PC-3 (cell line): Measurements from ENCODE around the gene CCL17. TPM values are rescaled to one million over a fixed set of nuclear protein-coding genes. Genes with fewer than 3 reads are reported as not detected.
"Not testable (repeated sequence)": the region's sequence is repeated elsewhere in the genome, so short reads cannot be mapped to it uniquely, and the experiment has no call there.

Experiments used
- ATAC-seq: fragments of 200-7000 bp; cut with Tn5 transposase; 2 replicates; pipeline ENCODE4 v1.9.1; 2020; ENCODE audit warnings: mild to moderate bottlenecking, moderate library complexity
- BruUV-seq: library from RNA; stranded (reverse); fragments of 400-500 nt; replicated peaks from 2 replicates; lab custom pipeline; 2021; lab: Mats Ljungman, UMichigan
- CTCF ChIA-PET: fragments of 300-600 bp; sonication (Branson Sonifier 250); formaldehyde crosslinking; loops from one replicate; lab custom pipeline; 2022; ENCODE audit warnings: antibody characterized with exemption; lab: Charles Lee
- POLR2A ChIA-PET: fragments of 300-600 bp; sonication (Branson Sonifier 250); formaldehyde crosslinking; loops from one replicate; lab custom pipeline; 2022; ENCODE audit warnings: antibody characterized with exemption; ENCODE audit not compliant: unreplicated experiment; lab: Charles Lee
- DNase-seq: peaks from one replicate; pipeline ENCODE4 v3.0.0-alpha.2; 2015
- H2AFZ ChIP-seq: fragments of 300-600 bp; sonication (generic); 2 replicates; pipeline ENCODE4 v1.6.0; 2016; ENCODE audit warnings: antibody characterized with exemption, low read length
- H3F3A ChIP-seq: fragments of 300-600 bp; sonication (generic); one replicate; pipeline ENCODE4 v1.6.0; 2017; ENCODE audit warnings: antibody characterized with exemption, low read length, control low read depth, mild to moderate bottlenecking; ENCODE audit not compliant: unreplicated experiment
- H3K27ac ChIP-seq: fragments of 300-600 bp; sonication (generic); 2 replicates; pipeline ENCODE4 v1.5.1; 2016; ENCODE audit warnings: mild to moderate bottlenecking, low read length
- H3K27me3 ChIP-seq: fragments of 300-600 bp; sonication (generic); 2 replicates; pipeline ENCODE4 v1.6.1; 2016; ENCODE audit warnings: low read length, mixed read lengths
- H3K36me3 ChIP-seq: fragments of 300-600 bp; sonication (generic); 2 replicates; pipeline ENCODE4 v1.6.1; 2016; ENCODE audit warnings: low read depth, mixed run types, low read length, mixed read lengths
- H3K4me1 ChIP-seq: fragments of 300-600 bp; sonication (generic); 2 replicates; pipeline ENCODE4 v1.5.1; 2016; ENCODE audit warnings: low read length; ENCODE audit not compliant: insufficient read depth
- H3K4me2 ChIP-seq: fragments of 300-600 bp; sonication (generic); 2 replicates; pipeline ENCODE4 v1.6.0; 2016; ENCODE audit warnings: low read length
- H3K4me3 ChIP-seq: fragments of 300-600 bp; sonication (generic); 2 replicates; pipeline ENCODE4 v1.5.1; 2016; ENCODE audit warnings: mild to moderate bottlenecking, low read length, mixed read lengths
- H3K79me2 ChIP-seq: fragments of 300-600 bp; sonication (generic); 2 replicates; pipeline ENCODE4 v1.6.1; 2017; ENCODE audit warnings: low read length, mixed read lengths
- H3K9ac ChIP-seq: fragments of 300-600 bp; sonication (generic); 2 replicates; pipeline ENCODE4 v1.6.0; 2016; ENCODE audit warnings: mild to moderate bottlenecking, low read length
- H3K9me2 ChIP-seq: fragments of 300-600 bp; sonication (generic); replicated peaks from 2 replicates; pipeline ENCODE4 v1.6.1; 2016; ENCODE audit warnings: mixed run types, low read length, mixed read lengths
- H3K9me3 ChIP-seq: fragments of 300-600 bp; sonication (generic); 2 replicates; pipeline ENCODE4 v1.6.1; 2016; ENCODE audit warnings: low read length, mixed read lengths
- H4K20me1 ChIP-seq: fragments of 300-600 bp; sonication (generic); 2 replicates; pipeline ENCODE4 v1.6.1; 2016; ENCODE audit warnings: low read length, mixed read lengths
- EZH2 ChIP-seq: fragments of 300-600 bp; sonication (generic); IDR thresholded peaks from one replicate; pipeline ENCODE4 v1.6.1; 2017; ENCODE audit warnings: antibody characterized with exemption, mild to moderate bottlenecking, low read length; ENCODE audit not compliant: unreplicated experiment
- EZH2phosphoT487 ChIP-seq: fragments of 300-600 bp; sonication (generic); IDR thresholded peaks from 2 replicates; pipeline ENCODE4 v1.6.1; 2018; ENCODE audit warnings: mild to moderate bottlenecking, antibody characterized with exemption, low read length, borderline replicate concordance
- intact Hi-C: fragments of 100-400 bp; cut with micrococcal nuclease; formaldehyde crosslinking; loops from 2 replicates; pipeline ENCODE4 v1.9.0; 2023
- total RNA-seq: library from RNA; depleted of rRNA; stranded (reverse); fragments of >200 nt; gene quantifications from 2 replicates; pipeline ENCODE4 v1.2.3, GENCODE V29; 2014
- TF ChIP-seq, protein P1 (sequence below): fragments of 300-600 bp; sonication (generic); conservative IDR thresholded peaks from 2 replicates; pipeline ENCODE4 v1.5.1; 2017; ENCODE audit warnings: antibody characterized with exemption, low read depth, mild to moderate bottlenecking, low read length

Gene CCL17
- total RNA-seq, 1 experiment from 2014 or later: not detected

DNA sequence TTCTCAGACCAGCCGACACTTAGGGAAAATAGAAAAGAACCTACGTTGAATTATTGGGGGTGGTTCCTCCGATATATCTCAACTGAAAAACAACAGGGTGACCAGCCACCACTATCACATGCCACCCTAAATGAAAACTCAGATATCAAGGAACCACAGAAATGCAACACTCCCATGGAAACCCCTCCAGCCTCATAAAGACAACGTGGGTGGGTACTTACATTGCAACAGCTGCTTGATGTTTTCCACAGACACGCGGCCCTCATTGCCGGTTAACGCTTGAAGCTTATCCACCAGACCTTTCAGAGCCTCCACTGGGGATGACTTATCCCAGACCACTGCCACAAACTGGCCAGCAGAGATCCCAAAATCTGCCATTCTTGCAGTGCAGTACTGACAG, 36.0 kb downstream of the CCL17 start:
- POLR2A ChIA-PET, H4K20me1 ChIP-seq, H3K4me2 ChIP-seq, H3K4me1 ChIP-seq, ATAC-seq, H3K9ac ChIP-seq, DNase-seq, H3K9me3 ChIP-seq, H3F3A ChIP-seq, H2AFZ ChIP-seq, H3K9me2 ChIP-seq, H3K27ac ChIP-seq, H3K4me3 ChIP-seq, H3K27me3 ChIP-seq, intact Hi-C loops, BruUV-seq, CTCF ChIA-PET: not testable (repeated sequence)
- H3K79me2 ChIP-seq: peaks cover 45% of the 10 kb centered on the region
- peaks cover 20% of the 10 kb centered on the region for H3K36me3 ChIP-seq

DNA sequence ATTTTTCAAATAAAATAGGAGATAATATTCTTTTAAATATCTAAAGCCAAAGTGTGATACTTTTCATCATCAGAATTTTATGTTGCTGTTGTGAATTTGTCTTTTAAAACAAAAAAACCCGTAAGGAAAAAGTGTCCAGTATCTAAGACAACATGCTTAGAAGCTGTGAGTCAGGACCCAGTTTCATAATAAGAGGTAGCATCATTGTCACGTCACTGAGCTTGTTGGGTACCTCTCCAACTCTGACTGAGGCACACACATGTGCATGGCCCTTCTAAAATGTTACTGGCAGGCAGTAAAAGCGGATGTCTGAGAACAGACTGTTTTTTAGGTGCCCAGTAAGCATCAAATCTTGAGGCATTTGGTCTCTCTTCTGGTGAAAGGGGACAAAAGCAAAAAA, 40.1 kb downstream of the CCL17 start:
- Histone ChIP-seq H3K27me3 (no peaks in the 10 kb centered on the region), H3K4me3 (no peak overlapping the region), H3K27ac (no peak overlapping the region), H3K9me2 (no peaks in the 10 kb centered on the region), H2AFZ (no peak overlapping the region), H3K4me1 (peaks cover 12% of the 10 kb centered on the region), H3K4me2 (no peak overlapping the region), H3F3A (no peaks in the 10 kb centered on the region), H3K79me2 (peaks cover 81% of the 10 kb centered on the region), H3K9me3 (no peaks in the 10 kb centered on the region), H3K9ac (no peak overlapping the region), H4K20me1 (no peaks in the 10 kb centered on the region), H3K36me3 (peaks cover 13% of the 10 kb centered on the region)
- ChIA-PET POLR2A (no interaction called here), CTCF (no interaction called here)
- intact Hi-C loops: no loop called here
- TF ChIP-seq, protein P1, sequence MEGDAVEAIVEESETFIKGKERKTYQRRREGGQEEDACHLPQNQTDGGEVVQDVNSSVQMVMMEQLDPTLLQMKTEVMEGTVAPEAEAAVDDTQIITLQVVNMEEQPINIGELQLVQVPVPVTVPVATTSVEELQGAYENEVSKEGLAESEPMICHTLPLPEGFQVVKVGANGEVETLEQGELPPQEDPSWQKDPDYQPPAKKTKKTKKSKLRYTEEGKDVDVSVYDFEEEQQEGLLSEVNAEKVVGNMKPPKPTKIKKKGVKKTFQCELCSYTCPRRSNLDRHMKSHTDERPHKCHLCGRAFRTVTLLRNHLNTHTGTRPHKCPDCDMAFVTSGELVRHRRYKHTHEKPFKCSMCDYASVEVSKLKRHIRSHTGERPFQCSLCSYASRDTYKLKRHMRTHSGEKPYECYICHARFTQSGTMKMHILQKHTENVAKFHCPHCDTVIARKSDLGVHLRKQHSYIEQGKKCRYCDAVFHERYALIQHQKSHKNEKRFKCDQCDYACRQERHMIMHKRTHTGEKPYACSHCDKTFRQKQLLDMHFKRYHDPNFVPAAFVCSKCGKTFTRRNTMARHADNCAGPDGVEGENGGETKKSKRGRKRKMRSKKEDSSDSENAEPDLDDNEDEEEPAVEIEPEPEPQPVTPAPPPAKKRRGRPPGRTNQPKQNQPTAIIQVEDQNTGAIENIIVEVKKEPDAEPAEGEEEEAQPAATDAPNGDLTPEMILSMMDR: no peak
- TF ChIP-seq EZH2phosphoT487: no peak
- TF ChIP-seq EZH2: no peak
- ATAC-seq (no peak), DNase-seq (no peak)
- TSS peak; percentile 2 for BruUV-seq

DNA sequence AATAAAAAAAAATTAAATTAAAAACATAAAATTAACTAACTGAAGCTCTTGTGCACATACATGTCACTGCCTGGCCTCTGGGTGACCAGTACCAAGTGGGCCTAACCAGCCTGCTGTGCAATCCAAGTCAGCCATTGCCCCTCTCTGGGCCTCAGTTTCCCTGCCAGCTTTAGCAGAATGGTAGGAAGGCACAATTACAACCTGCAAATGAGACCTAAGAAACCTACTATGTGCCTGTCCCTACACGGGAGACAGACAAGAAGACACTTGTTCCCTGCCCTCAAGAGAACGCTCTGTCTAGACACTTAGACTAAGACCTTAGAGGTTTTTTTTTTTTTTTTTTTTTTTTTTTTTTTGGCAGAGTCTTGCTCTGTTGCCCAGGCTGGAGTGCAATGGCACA, 40.9 kb downstream of the CCL17 start:
- CTCF ChIA-PET: no interaction called here
- BruUV-seq: no TSS peak

More for the DNA sequence above, 40.9 kb downstream of the CCL17 start:
- no peak overlapping the region for H3K4me2 ChIP-seq
- H3K27ac ChIP-seq: no peak overlapping the region
- H3K9me2 ChIP-seq: no peaks in the 10 kb centered on the region
- DNase-seq (no peak), ATAC-seq (no peak)
- TF ChIP-seq EZH2 (no peak), EZH2phosphoT487 (no peak)
- TF ChIP-seq, protein P1: no peak
- intact Hi-C loops: no loop called here
- no peak overlapping the region for H2AFZ ChIP-seq
- H3K79me2 ChIP-seq: peaks cover 83% of the 10 kb centered on the region
- H3K4me1 ChIP-seq: peaks cover 12% of the 10 kb centered on the region
- H3K4me3 ChIP-seq: no peak overlapping the region
- no peak overlapping the region for H3K9ac ChIP-seq
- POLR2A ChIA-PET: no interaction called here
- H3F3A ChIP-seq: no peaks in the 10 kb centered on the region
- H4K20me1 ChIP-seq: no peaks in the 10 kb centered on the region
- H3K9me3 ChIP-seq: no peaks in the 10 kb centered on the region
- peaks cover 12% of the 10 kb centered on the region for H3K36me3 ChIP-seq
- no peaks in the 10 kb centered on the region for H3K27me3 ChIP-seq
